Measurements from ENCODE around the gene TBCA. TPM values are rescaled to one million over a fixed set of nuclear protein-coding genes. Genes with fewer than 3 reads are reported as not detected.

Gene TBCA
- total and polyA plus RNA-seq, 2 donors (not counting 3 experiments of a cell fraction or from before 2014, with no cell fraction given) = 48.2 to 206 TPM

DNA sequence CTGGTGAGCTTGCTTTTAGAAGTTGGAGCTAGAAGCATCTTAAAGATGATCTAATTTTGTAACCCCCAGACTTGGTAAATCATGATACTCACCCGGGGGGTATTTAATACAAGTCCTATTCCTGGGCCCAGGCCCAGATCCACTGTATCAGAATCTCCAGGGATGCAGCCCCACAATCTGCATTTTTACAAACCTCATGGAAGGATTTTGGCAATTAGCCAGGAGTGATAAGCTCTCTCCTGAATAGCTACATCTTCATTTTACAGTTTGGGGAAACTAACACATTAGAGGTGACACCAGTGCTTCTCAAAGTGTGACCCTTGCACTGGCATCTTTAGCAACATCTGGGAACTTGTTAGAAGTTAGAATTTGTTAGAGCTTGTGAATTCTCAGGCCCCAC is 106.5 kb downstream of the TBCA start:
- peaks cover 18 to 44% of the 10 kb centered on the region in 2 experiments for H3K27me3 ChIP-seq (ENCODE audit: control insufficient read depth in 2 of 2, insufficient read depth in 2 of 2, low read length in 2 of 2)
- H3K36me3 ChIP-seq (ENCODE audit: control insufficient read depth in 2 of 2, extremely low read depth in 1 of 2, insufficient read depth in 2 of 2, low read length in 2 of 2) = no peaks in the 10 kb centered on the region
- CTCF ChIA-PET = no interaction called here
- no peak overlapping the region for H3K4me3 ChIP-seq (replicated peaks in 1 of 3; ENCODE audit: insufficient read depth in 1 of 3, low read depth in 1 of 3, low read length in 3 of 3)
- no peaks in the 10 kb centered on the region for H3K9me1 ChIP-seq (replicated peaks; ENCODE audit: control insufficient read depth, extremely low read depth, insufficient read depth, low read length)
- intact Hi-C loops (cut with micrococcal nuclease) (no loop called here), dilution Hi-C loops (cut with MboI; ENCODE audit: extremely low pct_ligation_motif_present, low sequenced_read_pairs) (no loop called here)
- no peak for FAIRE-seq
- POLR2A ChIA-PET = no interaction called here
- TF ChIP-seq EZH2 (IDR thresholded peaks at IDR 0.05; ENCODE audit: borderline replicate concordance, low read depth, low read length, severe bottlenecking) = no peak
- no peak for TF ChIP-seq JUN (IDR thresholded peaks at IDR 0.05; ENCODE audit: borderline replicate concordance, insufficient read depth, insufficient read length, low read depth)
- TF ChIP-seq POLR2AphosphoS5 (IDR thresholded peaks at IDR 0.05; ENCODE audit: insufficient read depth, low read depth, low read length) = no peak
- TF ChIP-seq GATA2 (IDR thresholded peaks at IDR 0.05; ENCODE audit: insufficient read depth, insufficient read length, low read depth, low read length) = no peak
- no peak for TF ChIP-seq MAX (IDR thresholded peaks at IDR 0.05; ENCODE audit: insufficient read depth, insufficient read length)
- no peak for TF ChIP-seq FOS (IDR thresholded peaks at IDR 0.05; ENCODE audit: borderline replicate concordance, insufficient read depth, low read length)
- TF ChIP-seq POLR2A (IDR thresholded peaks at IDR 0.05; ENCODE audit: low read depth, low read length) = no peak
- TF ChIP-seq MYC (IDR thresholded peaks at IDR 0.05; ENCODE audit: low read depth, low read length) = no peak
- TF ChIP-seq, protein P1, sequence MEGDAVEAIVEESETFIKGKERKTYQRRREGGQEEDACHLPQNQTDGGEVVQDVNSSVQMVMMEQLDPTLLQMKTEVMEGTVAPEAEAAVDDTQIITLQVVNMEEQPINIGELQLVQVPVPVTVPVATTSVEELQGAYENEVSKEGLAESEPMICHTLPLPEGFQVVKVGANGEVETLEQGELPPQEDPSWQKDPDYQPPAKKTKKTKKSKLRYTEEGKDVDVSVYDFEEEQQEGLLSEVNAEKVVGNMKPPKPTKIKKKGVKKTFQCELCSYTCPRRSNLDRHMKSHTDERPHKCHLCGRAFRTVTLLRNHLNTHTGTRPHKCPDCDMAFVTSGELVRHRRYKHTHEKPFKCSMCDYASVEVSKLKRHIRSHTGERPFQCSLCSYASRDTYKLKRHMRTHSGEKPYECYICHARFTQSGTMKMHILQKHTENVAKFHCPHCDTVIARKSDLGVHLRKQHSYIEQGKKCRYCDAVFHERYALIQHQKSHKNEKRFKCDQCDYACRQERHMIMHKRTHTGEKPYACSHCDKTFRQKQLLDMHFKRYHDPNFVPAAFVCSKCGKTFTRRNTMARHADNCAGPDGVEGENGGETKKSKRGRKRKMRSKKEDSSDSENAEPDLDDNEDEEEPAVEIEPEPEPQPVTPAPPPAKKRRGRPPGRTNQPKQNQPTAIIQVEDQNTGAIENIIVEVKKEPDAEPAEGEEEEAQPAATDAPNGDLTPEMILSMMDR (IDR thresholded peaks at IDR 0.05; ENCODE audit: extremely low read depth in 1 of 2, insufficient read depth in 1 of 2, low read depth in 1 of 2, low read length in 2 of 2) = no peak
- H2AFZ ChIP-seq (ENCODE audit: low read depth, low read length) = no peak overlapping the region
- H4K20me1 ChIP-seq (replicated peaks; ENCODE audit: control insufficient read depth, extremely low read depth, insufficient read depth, low read length) = no peaks in the 10 kb centered on the region
- no peaks in the 10 kb centered on the region for H3K4me1 ChIP-seq (ENCODE audit: control insufficient read depth, extremely low read depth, insufficient read depth, low read length)
- no peak overlapping the region for H3K4me2 ChIP-seq (ENCODE audit: insufficient read depth, low read length)
- no TSS peak for BruUV-seq (replicated peaks)
- H3K27ac ChIP-seq (ENCODE audit: insufficient read depth, low read depth, low read length) = no peak overlapping the region
- H3K9me3 ChIP-seq (replicated peaks; ENCODE audit: control insufficient read depth, insufficient read depth, low read length) = no peaks in the 10 kb centered on the region
- no peaks in the 10 kb centered on the region for H3K79me2 ChIP-seq (ENCODE audit: control insufficient read depth, insufficient read depth, low read length)
- no peak for DNase-seq (ENCODE audit: low read depth, low spot score)
- H3K9ac ChIP-seq (replicated peaks; ENCODE audit: extremely low read depth, insufficient read depth, low read length) = no peak overlapping the region

Measured in endothelial cell of umbilical vein (primary cell).